GM19397 (cell line): ENCODE data around the gene CISD2.
"Not testable (repeated sequence)": the region's sequence is repeated elsewhere in the genome, so short reads cannot be mapped to it uniquely, and the experiment has no call there.

Experiments used
- ATAC-seq: cut with Tn5 transposase; IDR thresholded peaks from one replicate; pipeline ENCODE4 v1.9.1; 2021; ENCODE audit warnings: mild to moderate bottlenecking, moderate library complexity; ENCODE audit not compliant: unreplicated experiment

The CISD2 gene, protein sequence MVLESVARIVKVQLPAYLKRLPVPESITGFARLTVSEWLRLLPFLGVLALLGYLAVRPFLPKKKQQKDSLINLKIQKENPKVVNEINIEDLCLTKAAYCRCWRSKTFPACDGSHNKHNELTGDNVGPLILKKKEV

DNA sequence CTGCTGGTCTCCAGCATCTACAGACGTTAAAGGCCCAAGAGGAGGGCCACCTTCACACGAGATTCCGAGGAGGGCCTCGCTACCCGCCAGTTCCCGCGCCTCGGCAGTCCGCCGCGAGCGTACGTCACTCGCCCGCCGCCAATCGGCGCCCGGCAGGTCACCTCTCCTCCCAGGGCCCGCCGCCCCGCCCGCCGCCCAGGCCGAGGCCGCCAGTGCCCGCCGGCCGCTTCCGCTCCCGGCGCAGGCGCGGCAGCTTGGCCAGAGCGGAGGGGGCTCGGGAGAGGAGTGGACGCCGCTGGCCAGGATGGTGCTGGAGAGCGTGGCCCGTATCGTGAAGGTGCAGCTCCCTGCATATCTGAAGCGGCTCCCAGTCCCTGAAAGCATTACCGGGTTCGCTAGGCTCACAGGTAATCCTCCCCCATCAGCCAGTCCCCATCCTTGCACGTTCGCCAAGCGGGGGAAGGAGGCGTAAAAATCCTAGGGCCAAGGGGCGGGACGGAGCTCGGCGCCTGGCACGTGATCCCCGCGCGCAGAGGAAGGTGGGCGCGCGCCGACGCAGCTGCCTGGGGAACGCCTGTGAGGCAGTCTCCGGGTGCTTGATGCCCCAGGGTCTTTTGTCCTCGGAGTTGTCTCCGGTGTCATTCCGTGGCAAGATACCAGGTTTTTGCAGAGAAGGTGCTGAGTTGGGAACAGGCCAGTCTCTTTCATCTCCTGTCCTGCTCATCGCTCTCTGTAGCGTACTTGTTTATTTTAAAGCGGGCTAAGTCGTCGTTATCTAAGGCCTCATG, at the start of gene CISD2:
TSS of gene CISD2 (plus strand) at position 212 of the 788 bp plus-strand sequence. CDS start at position 305, 93 bp downstream.
- ATAC-seq: peak; percentile 94

- ATAC-seq: not testable (repeated sequence)
These were observed 49.7 kb upstream of the CISD2 start for GRCh38 chr4:102819100-102819499.

DNA sequence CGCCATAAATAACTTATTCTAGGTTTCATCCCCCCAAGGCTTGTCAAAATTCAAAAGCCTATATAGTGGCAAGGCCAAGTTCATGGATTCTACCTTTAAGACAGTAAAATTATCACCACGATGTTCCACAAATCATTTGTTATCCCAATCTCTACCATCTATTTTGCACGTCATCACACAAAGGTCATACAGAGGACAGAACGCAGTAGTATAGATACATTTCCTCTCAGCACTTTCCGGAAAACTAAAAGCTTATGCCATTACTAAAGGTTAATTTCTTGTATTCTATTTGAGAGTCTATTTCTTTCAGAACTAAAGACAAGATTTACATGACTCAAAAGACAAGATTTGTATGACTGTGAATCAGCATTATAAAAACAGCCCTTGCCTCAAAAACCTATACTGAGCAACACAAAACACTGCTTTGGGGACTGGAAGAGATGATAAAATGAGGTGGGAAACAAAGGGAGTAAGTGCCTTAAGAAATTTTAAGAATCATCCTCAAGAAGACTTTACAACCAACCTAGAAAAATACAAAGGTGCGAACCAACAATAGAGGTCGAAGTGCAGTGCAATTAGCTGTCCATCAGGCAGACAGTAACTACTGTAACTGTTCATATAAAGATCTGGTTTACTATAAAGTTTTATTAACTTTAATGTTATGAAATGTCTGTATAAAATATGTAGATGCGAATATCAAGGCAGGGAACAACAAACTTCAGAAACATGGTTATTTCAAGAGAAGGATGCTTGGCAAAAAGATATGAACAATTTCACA, 49.0 kb upstream of the CISD2 start:
- ATAC-seq: no peak

DNA sequence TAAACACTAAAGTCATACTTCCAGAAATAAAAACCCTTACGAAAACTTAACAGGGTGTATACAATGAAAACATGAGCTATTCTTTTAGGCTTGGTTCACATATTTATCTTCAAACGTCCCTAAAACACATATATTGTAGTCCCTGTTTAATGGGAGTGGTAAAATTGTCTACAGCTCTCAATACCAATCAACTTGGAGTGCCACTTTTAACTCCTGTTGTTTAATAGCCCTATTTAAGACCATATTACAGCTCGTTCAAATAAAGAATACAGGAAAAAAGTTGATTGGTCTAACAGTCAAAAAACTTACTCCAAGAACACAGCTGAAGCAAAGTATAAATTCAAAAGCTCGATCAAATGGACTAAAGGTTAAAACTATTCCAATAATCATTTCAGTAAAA, 45.3 kb upstream of the CISD2 start:
- no peak for ATAC-seq

DNA sequence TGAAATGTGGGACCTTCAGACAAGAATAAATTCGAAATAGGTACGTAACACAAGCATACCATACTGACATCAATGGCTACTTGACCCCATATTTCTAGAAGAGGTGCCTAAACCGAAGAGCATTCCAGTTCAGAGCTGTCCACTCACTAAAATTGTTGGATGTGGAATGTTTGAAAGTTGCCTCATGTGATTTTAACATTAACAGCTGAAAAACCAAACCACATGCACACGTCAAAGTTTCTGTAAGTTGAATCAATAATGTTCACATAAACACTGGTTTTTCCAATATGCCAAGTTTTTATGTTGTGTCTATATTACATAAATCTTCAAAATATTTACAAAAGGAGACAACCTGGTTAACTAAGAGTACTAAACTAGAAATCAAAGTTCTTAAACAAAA, 44.9 kb upstream of the CISD2 start:
- no peak for ATAC-seq

DNA sequence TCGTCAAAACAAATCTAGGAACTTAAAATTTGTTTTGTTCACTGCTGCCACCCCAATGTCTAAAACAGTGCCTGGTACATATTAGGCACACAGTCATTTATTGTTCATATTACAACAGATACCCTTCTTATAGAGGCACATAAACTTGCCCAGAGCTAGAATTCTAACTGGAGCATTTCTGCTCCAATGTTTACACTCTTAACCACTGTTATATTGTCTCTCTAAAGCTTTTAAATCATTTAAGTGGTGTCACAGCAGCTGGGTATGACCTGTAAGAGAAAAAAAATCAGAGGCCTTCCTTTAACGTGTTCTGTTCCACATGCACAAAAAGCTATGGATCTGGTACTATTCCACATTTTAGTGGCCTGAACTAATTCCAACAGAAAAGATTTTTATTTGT, 44.4 kb upstream of the CISD2 start:
- no peak for ATAC-seq

- no peak for ATAC-seq
These were observed 43.3 kb upstream of the CISD2 start for GRCh38 chr4:102825261-102826091.

GRCh38 chr4:102826105-102826889, 42.5 kb upstream of the CISD2 start:
- peak; percentile 0 for ATAC-seq

DNA sequence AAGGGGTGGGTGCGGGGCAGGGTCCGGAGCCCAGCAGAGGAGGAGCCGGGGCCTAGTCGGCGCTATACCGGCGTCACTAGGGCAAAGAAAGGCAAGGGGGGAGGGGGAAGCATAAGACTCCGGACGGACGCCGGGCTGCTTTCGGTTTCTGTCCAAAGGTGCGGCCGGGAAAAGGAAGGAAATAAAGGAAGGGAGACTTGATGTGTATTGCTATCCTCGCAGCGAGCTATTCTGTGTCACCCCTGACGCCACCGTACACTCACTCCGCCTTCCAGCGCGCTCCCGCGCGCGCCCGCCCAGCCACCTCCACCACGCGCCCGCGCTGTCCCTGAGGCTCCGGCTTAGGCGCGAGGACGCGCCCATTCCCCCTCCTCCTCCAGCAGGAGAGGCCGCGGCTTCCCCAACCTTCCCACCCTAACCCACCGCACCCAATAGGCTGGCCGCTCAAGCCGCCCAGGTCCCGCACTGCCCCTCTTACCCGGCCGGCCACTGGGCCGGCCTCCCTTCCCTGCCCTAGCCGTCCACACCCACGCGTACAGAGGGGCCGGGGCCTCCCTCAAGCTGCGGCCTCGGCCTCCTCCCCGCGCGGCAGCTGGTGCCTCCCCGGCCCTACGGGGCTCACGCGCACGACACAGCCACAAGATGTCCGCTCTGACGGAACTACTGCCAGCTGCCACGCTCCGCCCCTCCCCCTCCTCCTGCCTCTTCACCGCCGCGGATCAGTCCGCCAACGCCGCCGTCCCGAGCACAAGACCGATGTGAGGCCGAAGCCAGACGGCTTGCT, 41.7 kb upstream of the CISD2 start, which contains the start of gene UBE2D3:
TSS of gene UBE2D3 (minus strand) at position 662 of the 784 bp plus-strand sequence. CDS start 1,043 bp downstream, outside the sequence.
- peak; percentile 32 for ATAC-seq

DNA sequence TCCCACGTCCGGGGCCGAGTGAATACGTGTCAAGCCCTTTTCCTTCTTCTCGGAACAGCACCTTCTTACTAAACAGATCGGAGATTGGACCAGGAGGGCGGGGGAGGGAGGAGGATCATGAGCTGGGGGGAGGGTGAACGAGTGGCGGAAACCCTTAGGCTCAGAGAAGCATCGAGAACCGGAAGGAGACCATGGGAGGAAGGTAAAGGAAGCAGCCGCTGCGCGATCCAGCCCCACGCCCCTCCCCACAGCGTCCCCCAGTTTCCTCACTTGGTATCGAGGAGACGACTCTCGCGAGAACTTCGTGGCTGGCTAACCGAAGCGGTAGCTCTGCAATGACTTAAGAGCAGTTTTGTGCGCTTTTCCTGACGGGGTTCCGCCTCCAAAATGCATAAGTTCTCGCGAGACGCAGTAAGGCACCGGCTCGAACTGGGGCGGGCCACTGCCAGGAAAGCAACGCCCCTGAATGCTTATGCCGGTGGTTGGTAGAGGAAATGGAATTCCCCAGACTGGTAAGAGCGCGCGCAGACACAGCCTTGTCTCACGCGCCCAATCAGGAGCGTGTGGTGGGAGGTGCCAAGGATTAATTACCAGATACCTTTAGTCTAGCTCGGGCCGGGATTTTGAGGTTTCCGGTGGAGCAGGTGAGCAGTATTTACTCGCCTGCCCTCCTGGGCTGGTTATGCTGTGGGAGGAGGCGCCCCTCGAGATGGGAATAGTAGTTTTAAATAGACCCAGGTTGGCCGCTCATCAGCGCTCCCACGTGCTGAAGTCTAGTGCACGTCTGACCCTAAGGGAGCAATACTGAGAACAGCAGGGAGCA, 40.9 kb upstream of the CISD2 start:
- ATAC-seq: peak; percentile 75

- ATAC-seq: no peak
These were observed 40.3 kb upstream of the CISD2 start for GRCh38 chr4:102828497-102828808.

DNA sequence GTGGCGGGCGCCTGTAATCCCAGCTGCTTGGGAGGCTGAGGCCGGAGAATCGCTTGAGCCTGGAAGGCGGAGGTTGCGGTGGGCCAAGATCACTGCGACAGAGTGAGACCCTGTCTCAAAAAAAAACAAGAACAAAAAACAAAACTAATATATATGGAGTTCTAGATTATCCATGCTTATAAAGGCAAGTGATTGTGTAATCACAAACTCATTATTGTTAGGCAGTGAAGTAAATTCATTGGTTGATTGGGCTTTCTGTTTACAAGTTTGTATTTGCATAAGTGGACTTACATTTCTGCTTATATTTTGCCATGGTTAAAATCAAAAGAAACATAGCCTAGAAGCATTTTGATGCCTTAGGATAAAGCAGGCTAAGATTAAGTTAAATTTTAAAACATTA, 39.0 kb upstream of the CISD2 start:
- ATAC-seq: no peak

DNA sequence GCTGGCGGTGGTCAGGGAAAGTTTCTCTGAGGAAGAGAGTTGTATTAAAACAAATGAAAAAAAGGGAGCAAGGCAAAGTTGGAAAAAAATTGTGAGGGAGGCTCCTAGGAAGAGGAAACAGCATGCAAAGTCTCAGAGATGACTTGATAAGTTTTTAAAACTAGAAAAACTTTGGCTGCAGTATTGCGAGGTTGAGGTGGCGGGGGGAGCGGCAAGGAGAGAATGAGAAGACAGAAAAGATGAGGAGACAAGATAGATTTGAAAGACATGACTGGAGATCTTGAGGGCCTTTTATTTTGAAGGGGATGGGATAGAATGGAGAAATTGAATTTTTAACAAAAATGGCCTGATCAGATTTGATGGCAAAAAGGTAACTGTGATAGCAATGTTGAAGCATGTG, 36.7 kb upstream of the CISD2 start:
- ATAC-seq: no peak

- no peak for ATAC-seq
These were observed 36.1 kb upstream of the CISD2 start for GRCh38 chr4:102832667-102833066.

DNA sequence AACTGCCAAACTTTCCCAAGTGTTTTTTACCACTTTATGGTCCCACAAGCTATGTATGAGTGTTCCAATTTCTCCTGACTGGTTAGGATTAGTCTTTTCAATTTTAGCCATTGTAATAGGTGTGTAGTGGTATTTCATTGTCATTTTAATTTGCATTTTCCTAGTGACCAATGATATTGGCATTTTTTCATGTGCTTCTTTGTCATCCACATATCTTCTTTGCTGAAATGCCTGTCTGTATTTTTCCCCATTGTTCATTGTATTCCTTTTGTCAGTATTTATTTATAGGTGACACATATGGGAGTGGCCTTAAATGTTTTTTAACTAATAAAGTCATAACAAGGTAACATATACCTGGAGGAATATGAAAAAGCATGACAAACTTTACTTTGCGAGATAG, 32.2 kb upstream of the CISD2 start:
- ATAC-seq: no peak

DNA sequence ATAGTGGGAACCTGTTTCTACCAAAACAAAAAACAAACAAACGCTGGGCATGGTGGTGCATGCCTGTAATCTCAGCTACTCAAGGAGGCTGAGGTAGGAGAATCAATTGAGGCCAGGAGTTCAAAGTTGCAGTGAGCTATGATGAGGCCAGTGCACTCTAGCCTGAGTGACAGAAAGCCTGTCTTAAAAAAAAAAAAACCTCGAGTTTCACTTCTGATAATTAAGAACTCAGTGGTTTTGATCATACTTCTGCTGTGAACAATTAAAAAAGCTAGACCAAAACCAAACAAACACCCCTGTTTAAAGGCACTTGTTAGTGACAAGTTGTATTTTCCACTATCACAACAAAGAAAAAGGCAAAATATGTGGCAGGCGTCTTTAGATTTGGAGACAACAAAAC, 26.4 kb upstream of the CISD2 start:
- no peak for ATAC-seq

DNA sequence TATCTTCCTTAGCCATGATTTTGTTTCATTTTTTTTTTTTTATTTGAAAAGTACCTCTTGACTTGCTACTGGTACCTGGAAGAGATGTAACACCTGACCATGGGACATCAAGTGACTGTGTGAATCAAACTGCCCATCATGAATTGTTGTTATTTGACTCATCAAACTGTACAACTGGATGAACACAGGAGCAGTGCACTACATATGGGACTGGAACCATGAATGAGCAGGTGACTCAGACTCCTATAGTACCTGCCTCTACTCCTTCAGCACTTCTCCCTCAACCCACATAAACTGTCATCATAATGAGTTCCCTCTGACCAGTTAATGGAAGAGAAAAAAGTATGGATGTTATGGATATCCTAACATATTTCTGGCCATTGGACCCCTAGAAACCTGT, 25.5 kb upstream of the CISD2 start:
- ATAC-seq: no peak

GRCh38 chr4:102843938-102844337, 24.9 kb upstream of the CISD2 start:
- no peak for ATAC-seq

DNA sequence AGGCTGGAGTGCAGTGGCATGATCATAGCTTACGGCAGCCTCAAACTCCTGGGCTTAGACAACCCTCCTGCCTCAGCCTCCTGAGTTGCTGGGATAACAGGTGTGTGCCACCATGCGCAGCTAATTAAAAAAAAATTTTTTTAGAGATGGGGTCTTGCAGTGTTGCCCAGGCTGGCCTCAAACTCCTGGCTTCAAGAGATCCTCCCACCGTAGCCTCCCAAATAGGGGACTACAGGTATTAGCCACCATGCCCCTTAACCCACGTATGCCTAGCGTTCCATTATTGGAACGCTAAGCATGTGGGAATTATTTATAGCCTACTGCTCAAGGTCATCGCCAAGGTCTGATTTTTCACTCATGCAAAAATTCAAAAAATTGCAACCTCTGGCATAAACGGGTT, 21.1 kb upstream of the CISD2 start:
- ATAC-seq: no peak
